Germinal center (tissue), 1 donor: ENCODE measurements around the gene THRB.
"Not testable (repeated sequence)": the region's sequence is repeated elsewhere in the genome, so short reads cannot be mapped to it uniquely, and the experiment has no call there.

Source experiments
- DNase-seq: peaks from one replicate; pipeline ENCODE4 v3.0.0; 2012; ENCODE audit warnings: mixed read lengths, low spot score

The THRB gene

DNA sequence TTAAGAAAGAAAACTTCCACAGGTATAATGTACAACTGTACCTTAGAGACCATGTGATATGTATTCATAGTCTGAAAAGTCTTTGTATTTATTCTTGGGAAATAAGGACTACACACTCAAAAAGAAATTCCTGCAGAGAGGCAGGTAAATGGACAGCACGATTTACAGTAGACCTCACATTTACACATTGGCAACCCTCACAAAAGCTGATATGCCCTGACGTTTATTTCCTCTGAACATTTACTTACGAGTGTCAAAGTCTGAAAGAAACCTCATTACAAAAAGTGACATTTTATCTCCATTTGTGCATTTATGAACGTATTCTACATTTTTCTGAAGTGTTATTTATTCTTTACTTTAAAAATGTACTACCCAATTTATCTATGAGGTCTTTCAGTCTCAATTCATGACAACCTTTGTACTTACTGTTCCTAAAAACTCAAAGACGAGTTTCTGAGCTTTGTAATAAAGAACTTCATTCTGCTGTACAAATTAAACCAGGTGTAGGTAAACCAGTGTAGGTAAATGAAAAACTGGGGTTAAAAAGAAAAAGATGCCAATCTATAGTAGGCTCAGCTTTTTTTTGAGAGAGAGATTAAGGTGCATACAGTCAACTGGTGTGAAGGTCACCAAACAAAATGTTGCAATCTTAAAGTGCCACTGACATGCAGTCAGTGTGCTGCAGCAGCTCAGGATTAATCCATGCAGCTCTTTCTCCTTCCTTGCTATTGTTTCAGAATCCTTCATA is 44.3 kb downstream of the THRB start:
- DNase-seq = no peak

DNA sequence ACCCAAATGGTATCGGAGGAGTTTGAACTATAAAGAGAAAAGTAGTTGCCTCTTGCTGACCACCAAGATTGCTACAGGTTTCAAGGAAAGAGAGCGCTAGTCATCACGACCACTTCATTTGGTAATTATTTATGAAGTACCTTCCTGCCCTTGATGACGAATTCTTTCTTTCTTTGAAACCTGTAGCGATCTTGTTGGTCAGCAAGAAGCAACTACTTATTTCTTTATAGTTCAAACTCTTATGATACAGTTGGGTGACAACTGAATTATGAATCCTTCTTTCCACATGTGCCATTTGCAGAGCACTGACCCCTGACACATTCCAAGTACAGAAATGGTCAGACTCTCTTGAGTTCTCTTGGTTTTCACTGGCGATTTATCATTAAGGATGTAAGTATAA is 46.8 kb downstream of the THRB start:
- no peak for DNase-seq

DNA sequence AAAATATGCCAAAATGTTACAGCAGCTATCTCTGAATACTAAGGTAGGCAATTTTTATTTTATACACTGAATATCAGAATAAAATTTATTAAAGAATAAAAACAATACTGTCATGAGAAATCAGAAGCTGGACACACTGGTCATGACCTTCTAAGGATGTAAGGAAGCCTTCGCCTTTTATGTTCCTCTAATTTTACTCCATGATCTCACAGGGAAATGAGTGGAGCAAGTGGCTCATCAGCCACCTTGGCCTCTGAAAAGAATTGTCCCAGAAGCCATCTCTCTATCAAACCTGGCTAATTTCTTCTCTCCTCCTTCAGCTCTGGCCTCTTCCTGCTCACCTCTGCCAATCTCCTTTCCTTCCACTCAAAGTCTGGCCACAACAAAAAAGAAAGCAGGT is 48.6 kb downstream of the THRB start:
- DNase-seq = no peak

DNA sequence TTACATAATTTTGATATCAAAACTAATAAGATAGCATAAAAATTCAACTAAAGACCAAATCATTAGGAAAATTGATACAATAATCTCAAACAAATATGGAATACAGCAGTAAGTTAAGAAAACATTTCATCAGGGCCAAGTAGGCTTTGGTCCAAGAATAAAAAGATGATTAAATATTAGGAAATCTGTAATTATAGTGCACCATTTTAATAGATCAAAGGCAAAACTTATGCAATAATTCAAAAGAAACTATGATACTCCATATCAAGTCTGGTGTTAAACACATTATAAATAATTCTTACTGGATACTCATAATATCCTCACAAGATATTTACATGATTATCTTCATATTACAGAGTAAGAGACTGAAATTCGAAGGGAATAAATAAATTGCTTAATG is 51.2 kb downstream of the THRB start:
- DNase-seq = no peak

DNA sequence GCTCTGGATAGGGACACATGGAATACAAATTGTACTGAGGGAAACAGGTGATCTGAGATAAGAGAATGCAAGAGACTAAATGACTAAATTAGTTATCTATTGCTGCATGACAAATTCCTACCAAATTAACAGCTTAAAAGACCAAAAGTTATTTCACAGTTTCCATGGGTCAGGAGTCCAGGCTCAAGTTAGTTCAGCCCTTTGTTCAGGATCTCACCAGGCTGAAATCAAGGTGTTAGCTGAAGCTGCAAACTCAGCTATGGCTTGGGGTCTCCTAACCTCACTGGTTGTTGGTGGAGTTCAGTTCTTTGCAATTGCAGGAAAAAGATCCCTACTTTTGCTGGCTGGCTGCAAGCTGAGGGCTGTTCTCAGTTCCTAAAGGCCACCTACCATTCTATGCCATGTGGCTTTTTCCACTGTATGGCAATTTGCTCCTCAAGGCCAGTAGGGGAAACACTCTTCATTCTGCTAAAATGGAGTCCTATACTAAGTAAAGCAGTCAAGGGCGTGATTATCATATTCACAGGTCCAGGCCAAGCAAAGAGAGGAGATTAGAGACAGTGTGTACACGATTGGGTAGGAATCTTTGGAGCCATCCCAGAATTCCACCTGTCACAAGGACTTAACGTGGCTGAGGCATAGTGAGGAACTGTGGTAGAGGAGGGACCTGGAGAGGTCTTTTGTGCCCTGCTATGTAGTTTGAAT is 53.7 kb downstream of the THRB start:
- DNase-seq = no peak

DNA sequence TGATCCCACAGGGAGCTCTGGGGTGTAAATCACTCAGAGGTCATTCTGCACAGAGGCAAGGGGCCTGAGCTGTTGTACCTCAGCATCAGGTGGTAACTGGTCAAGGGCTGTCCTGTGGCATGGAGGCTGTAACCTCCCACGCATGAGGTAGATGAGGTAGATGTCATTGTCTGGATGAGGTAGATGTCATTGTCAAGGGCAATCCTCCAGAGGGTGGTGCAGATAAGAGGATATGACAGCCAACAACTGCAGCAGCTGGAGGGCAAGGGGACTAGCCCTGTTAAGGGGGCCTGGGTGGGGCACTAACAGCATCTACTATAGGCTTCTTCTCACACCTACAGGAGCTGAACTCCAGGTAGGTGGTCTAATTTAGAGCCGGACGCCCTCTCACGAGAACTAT is 55.6 kb downstream of the THRB start:
- no peak for DNase-seq

DNA sequence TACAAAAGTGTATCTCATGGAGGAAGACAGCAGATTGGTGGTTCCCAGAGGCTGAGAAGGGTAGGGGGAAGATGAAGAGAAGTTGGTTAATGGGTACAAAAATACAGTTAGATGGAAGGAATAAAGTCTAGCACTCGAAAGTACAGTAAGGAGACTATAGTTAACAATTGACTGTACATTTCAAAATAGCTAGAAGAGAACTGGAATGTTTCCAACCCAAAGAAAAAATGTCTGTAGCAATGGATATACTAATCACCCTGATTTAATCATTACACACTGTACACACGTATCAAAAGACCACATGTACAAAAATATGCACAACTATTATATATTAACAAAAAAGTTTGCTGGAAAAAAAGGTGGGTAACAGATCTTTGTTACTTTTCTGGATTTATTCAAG is 57.3 kb downstream of the THRB start:
- DNase-seq = no peak

DNA sequence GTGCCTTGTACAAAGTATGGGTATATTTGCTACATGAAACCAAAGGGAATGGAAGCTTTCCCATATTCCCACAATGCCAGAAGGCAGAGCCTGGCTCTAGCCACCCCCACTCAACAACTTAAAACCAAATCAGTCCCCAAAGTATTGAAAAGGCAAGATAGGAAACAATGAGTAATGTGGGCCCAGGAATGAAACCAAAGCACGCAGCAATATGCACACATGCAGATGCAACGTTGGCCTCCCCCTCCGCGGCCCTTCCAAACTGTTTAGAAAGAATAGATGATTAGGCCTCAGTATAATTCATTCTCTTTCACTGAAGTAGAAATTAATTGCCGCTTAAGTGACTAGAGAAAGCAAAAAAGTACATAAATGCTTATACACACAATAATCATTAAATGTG is 59.1 kb downstream of the THRB start:
- no peak for DNase-seq

DNA sequence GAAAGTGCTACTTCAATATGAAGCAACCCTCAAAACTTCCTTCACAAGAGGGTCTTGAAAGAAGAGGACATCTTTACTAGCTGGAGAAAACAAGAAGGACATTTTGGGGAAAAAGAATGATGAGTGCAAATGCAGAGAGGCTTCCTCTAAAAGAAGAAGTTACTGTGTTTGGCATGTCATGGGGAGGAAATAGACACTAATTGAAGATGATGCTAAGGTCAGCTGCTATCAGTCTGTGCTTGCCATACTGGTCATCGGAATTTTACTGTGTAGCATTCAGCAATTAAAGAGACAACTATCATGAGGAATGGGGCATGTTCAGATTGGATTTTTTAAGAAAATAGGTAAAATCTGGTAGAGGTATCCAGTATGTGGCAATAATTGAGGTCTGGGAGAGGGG is 60.0 kb downstream of the THRB start:
- DNase-seq = no peak

DNA sequence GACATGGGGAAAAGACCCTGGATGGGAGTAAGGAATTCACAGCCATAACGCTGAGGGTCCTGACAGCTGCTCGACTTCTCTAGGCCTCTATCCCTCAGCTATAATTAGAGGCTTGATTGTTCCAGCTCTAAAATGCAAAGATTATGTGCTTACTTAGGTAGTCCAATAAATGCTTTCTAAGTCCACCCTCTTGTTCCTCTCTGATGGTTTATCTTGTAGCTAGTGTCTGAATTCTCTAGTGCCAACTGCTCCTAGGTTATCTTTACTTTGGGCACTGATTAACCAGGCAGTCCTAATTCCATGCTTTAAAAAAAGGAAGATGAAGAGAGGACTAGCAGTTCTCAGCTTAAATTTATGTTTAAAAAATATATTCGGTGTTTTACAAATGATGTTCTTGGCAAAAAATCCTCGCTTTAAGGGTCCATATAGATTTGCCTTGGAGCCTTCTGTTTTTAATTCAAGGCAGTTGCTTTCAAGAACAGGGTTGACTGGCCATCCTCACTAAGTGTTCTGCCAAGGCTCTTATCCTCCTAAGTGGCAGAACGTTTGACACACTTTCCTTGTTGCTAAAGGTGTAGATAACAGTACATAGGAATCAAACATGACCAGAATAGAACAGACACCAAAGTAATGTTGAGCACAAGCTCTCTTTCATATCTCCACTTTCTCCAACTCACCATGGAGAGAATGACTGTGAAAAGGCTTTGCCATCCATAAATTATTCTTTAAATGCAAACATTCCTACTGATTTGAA is 60.6 kb downstream of the THRB start:
- no peak for DNase-seq

DNA sequence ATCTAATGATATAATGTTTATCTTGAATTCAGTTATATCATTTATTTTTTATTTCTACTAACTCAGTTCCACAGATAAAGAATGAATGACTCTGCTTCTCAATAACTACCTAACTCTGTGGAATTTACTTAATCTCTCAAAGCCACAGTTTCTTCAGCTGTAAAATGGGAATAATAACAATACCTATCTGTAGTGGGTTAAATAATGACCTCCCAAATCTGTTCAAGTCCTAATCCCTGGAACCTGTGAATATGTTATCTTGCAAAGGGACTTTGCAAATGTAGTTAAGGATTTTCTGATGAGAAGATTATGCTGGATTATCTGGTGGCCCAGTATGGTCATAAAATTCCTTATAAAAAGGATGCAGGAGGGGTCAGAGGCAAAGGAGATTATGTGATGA is 61.7 kb downstream of the THRB start:
- no peak for DNase-seq

DNA sequence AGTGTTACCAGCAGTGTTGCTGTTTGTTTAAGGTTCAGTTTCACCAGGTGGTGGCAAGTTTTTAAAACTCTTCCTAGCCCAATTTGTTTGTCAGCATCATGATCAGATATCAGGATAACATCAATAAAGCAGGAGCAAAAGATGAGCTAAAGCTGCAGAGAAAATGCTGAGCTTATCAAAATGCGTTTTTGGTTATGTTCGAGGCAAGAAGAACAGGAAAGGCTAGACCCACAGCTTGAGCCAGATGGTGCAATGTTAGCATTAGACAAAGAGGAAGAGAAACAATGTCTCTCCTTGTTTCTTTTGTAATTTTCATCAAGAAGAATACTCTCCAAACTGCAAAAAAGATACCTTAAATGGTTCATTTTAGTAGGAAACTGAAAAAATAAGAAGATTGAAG is 66.2 kb downstream of the THRB start:
- DNase-seq = no peak

DNA sequence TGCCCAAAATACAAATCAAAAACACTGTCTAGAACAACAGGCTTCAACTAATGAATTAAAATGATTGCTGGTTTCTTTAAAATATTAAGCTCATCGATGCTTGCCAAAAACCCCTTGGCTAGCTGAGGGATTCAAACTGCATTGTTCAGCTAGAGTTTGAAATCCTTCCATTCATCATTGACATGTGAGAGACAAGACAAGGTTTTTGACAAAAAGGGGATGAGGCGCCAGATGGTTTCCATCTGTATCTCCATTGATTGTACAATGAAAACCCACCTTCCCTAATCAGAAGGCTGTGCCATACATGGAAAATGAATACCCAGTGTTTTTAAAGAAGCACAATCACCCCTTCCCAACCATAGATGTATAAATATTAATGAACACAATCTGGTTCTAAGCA is 67.8 kb downstream of the THRB start:
- no peak for DNase-seq

DNA sequence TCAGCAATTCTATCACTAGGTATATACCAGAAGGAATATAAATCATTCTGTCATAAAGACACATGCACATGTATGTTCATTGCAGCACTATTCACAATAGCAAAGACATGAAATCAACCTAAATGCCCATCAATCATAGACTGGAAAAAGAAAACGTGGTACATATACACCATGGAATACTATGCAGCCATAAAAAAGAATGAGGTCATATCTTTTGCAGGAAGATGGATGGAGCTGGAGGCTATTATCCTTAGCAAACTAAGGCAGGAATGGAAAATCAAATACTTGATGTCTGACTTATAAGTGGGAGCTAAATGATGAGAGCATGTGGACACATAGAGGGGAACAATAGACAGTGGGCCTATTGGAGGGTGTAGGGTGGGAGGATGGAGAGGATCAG is 73.8 kb downstream of the THRB start:
- not testable (repeated sequence) for DNase-seq

DNA sequence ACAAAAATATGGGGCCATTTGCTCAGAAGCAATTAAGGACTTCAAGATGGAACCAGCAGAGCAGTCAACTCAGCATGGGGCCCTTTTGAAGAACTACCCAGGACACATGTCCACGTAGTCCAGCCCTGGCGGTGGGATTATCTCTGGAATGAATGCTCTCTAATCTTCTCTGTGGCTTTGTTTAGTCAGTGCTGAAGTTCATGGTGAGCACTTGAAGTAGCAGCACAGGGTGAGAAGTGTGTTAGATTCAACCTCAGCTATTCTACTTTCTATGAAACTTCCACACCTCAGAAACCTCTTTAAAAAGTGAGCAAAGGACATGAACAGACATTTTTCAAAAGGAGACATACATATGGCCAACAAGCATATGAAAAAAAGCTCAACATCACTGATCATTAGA is 74.4 kb downstream of the THRB start:
- no peak for DNase-seq

DNA sequence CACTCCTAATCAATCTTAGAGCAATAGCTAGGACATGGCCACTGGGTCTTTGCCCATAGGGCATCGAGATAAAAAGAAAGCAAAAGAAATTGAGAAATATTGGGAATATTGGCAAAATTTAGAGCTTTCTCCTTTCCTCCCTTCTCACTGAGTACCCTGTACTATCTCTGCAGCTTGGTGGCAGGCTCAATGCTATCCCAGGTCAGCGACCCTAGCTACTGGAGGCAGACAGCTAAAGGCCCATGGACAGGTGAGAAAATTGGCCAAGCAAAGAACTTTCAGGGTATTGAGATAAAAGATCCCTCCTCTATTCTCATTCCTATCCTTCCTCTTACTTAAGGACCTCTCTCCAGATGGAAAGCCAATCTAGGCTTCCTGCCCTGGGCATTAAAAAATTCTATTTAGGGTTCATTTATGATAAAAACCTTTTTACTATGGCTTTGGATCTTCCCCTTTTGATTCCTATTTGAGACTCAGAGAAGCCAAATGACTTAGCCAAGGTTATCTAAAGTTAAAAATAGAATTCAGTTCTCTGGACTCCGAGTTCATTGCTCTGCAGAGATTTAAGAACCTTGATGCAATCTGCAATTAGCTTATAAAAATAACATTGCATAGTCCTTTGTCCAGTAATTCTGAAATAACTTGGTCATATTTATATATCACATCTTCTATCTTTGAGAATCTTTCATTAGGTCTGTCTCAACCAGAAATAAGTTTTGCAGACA is 75.4 kb downstream of the THRB start:
- no peak for DNase-seq

DNA sequence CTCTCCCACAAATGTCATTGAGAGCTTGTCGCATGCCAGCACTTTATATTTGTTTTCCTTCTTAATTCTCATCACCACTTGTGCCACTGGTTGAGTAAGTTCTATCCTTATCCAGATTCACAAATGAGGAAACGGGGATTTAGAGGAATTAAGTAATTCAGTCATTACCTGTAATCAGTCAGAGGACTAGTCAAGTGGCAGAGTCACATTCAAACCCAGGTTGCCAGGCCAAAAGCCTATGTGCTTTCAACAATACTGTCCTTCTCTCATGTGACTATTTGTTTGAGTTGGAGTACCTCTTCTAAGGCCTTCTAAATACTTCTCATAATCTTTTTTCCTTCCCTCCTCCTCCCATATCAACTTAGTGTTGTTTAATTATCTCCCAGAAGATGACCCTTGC is 76.9 kb downstream of the THRB start:
- no peak for DNase-seq

DNA sequence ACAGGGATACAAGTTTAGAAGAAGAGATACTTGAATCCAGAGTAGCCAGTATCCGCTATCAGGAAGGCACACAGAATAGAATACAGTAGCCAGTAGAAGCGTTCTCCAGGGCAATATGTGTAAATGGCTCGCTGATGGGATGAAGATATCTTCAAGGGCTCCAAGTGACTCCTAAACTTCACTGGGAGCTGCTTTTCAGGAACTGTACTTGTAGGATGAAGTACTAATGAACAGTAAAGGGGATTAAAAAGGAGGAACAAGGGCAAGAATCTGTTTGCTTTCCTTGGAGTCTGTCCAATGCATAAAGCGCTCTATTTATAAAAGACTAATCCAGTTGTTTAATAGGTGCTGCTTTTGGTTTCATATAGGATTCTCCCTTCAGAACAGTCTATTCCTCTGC is 78.4 kb downstream of the THRB start:
- DNase-seq = no peak

DNA sequence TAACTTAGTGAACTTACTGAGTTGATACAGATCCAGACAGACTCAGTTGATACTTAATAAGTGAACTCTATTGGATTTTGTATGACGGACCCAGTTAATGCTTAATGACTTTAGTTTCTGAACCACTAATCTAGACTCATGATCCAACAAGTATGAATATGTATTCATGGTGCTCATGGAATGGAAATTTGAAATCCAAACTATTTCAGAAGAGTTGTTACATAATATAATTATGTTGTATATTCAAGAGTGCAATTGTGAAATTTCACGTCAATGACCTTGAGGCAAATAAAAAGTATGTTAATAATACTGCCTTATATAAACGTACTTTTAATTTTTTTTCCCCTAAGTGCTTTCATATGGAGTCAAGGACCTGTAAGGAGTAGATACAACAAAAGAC is 78.8 kb downstream of the THRB start:
- DNase-seq = no peak

DNA sequence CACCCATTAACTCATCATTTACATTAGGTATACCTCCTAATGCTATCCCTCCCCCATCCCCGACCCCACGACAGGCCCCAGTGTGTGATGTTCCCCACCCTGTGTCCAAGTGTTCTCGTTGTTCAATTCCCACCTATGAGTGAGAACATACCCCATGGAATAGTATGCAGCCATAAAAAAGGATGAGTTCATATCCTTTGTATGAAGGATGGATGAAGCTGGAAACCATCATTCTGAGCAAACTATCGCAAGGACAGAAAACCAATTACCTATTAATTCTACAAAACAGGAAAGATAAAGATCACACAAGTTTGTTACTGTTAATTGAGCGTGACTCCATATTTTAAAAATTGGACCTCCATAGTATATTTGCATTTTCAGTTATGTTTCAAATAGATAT is 81.0 kb downstream of the THRB start:
- not testable (repeated sequence) for DNase-seq

DNA sequence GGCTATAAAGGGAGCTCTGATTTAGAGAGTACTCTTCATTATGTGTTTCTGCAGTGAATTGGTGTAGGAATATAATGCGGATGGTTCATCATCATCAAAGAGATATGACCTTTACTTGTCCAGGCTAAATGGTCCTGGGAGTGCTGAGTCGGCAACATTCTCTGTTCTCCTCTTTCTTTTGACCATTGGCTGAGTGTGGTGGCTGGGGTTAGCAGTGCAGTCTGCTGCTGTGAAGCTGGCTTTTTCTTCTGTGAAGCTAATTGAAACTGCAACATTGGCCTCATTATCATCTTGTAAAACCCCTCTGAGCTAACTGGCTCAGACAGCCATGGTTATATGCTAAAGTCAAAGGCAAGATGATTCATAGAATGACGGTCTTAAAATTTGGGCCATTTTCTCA is 83.8 kb downstream of the THRB start:
- DNase-seq = no peak

DNA sequence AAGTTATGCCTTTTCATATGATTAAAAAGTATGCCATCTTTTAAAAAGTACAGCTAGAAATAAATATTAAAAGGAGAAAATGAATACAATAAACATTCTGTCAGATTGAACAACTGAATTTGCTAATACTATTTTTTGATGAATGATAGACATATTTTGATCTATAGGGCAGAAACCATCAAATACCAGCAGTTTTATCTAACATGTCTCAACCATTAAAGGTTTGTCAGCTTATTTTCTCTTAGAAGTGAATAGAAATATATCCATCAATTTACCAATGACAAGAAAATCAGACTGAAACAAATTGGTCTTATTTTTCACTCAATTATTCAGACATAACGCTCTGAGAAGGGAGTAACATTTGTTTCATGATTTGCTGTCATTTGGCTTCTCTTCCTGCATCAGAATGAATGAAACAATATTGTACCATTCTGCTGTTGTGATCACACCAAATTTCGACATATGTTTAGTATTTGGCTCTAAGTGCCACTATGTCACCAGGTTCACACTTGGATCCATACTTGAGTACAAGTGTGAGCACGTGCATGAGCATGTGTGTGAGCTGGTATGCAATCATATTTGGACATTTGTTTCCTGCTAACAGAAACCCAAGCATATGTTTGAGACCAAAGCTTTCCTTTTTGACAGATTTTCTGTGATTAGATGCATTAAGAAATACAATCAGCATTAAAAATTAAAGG is 86.5 kb downstream of the THRB start:
- DNase-seq = no peak
